Measurements from ENCODE around the gene FAM131A.
"Not testable (repeated sequence)": the region's sequence is repeated elsewhere in the genome, so short reads cannot be mapped to it uniquely, and the experiment has no call there.

The FAM131A gene

DNA sequence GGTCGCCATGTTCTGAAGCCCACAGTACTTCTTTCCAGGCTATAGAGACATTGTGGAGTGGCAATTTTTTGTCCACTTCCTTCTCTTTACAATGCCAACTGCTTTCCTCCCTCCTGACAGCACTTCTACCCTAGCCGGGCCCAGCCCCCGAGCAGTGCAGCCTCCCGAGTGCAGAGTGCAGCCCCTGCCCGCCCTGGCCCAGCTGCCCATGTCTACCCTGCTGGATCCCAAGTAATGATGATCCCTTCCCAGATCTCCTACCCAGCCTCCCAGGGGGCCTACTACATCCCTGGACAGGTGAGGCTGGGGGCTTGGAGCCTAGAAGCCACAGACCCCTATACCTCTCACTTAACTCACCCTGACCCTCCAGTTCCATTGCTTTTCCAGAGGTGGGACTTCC is 20.2 kb upstream of the FAM131A start:
- no peak for DNase-seq

DNA sequence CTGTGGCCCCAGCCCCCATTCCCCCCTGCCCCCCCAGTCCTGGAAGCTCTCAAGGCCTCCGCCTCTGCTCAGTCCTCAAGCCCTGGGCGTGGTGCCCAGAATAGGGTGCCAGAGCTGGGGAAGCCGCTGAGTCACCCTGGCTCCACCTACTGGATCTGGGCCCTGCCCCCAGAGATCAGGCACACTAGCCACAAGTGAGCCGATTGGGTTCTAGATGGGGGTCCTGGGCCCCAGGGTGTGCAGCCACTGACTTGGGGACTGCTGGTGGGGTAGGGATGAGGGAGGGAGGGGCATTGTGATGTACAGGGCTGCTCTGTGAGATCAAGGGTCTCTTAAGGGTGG is 17.3 kb upstream of the FAM131A start:
- DNase-seq: peak; percentile 88 to 94 (median 92)

DNA sequence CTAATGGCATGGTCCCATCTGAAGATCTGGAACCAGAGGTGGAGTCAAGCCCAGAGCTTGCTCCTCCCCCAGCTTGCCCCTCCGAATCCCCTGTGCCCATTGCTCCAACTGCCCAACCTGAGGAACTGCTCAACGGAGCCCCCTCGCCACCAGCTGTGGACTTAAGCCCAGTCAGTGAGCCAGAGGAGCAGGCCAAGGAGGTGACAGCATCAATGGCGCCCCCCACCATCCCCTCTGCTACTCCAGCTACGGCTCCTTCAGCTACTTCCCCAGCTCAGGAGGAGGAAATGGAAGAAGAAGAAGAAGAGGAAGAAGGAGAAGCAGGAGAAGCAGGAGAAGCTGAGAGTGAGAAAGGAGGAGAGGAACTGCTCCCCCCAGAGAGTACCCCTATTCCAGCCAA is 15.7 kb upstream of the FAM131A start:
- no peak for DNase-seq

DNA sequence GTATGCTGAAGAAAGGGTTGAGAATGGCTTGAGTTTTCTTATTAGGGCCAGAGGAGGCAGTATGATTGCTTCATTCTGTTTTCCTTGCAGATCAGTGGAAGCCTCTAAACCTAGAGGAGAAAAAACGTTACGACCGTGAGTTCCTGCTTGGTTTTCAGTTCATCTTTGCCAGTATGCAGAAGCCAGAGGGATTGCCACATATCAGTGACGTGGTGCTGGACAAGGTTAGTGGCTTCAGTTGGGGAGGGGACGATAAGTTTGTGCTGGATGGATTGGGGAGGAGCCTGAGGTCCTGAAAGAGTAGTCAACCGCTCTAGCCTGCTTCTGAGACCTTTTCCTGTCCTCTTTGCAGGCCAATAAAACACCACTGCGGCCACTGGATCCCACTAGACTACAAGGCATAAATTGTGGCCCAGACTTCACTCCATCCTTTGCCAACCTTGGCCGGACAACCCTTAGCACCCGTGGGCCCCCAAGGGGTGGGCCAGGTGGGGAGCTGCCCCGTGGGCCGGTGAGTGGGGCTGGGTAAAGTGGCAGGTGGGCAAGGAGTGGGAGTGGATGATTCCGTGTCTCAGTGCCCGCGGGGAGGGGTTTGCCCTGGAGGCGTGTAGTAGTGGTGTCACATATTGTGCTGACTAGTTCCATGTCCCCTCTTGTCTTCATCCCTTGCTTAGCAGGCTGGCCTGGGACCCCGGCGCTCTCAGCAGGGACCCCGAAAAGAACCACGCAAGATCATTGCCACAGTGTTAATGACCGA is 14.5 kb upstream of the FAM131A start:
- DNase-seq: peak; percentile 74 to 84 (median 80)

DNA sequence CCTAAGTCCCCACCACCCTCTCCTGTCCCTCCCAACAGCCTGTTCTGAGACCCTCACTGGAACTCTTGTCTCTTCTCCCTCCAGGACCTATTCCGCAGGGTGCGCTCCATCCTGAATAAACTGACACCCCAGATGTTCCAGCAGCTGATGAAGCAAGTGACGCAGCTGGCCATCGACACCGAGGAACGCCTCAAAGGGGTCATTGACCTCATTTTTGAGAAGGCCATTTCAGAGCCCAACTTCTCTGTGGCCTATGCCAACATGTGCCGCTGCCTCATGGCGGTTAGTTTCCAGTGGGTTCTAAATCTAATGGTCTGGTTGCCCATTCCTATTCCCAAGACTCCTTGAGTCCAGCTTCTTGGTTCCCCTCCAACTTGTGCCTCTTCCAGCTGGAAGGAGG is 13.7 kb upstream of the FAM131A start:
- DNase-seq: no peak

DNA sequence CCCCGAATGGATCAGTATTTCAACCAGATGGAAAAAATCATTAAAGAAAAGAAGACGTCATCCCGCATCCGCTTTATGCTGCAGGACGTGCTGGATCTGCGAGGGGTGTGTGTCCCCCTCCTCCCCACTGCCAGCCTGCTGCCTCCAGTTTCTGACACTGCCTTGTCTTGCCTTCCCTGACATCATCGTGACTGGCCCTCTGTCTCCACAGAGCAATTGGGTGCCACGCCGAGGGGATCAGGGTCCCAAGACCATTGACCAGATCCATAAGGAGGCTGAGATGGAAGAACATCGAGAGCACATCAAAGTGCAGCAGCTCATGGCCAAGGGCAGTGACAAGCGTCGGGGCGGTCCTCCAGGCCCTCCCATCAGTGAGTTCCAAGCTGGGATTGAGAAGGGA is 12.1 kb upstream of the FAM131A start:
- DNase-seq: no peak

DNA sequence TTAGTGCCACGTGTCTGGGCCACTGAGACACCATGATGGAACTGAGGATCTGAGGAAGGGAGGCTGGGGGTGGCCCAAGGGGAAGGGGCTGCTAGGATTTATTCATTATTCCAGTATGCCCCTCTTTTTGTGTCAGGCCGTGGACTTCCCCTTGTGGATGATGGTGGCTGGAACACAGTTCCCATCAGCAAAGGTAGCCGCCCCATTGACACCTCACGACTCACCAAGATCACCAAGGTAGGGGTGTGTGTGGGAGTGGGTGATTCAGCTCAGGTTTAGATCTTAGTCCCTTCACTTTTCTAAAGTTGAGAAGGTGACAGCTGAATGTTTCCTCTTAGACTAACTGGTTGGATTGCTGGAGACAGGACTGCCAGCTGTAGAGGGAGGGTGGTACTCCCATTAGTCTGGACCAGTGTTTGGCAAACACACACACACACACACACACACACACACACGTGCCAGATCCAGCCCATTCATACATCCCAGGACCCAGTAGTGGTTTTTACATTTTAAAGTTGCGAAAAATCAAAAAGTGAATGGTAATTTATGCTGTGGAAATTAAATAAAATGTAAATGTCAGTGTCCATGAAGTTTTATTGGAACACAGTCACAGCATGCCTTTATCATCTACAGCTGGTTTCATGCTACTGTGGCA is 11.6 kb upstream of the FAM131A start:
- no peak for DNase-seq

DNA sequence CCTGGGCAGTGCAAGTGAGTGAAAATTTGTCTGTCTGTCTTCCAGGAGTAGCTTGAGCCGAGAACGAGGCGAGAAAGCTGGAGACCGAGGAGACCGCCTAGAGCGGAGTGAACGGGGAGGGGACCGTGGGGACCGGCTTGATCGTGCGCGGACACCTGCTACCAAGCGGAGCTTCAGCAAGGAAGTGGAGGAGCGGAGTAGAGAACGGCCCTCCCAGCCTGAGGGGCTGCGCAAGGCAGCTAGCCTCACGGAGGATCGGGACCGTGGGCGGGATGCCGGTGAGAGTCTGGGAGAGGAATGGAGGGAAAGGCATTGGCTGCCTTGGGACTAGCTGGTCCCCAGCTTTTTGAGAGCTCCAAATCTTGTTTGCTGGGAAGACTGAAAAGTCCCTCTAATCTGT is 10.2 kb upstream of the FAM131A start:
- DNase-seq: no peak

DNA sequence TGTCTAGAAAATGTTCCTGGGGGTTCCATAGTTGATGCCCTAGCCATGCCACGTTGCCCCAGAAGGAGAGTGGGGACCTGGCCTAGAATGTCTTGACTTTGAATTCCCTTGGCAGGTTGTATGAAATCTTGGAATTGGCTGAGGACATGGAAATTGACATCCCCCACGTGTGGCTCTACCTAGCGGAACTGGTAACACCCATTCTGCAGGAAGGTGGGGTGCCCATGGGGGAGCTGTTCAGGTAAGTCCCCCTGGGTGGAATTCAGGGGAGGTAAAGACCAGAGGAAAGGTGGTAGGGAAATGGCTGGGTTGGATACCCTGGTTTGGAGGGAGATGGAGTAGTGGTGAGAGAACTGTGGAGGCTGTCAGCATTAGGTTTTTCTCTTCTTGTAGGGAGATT is 8.9 kb upstream of the FAM131A start:
- no peak for DNase-seq

DNA sequence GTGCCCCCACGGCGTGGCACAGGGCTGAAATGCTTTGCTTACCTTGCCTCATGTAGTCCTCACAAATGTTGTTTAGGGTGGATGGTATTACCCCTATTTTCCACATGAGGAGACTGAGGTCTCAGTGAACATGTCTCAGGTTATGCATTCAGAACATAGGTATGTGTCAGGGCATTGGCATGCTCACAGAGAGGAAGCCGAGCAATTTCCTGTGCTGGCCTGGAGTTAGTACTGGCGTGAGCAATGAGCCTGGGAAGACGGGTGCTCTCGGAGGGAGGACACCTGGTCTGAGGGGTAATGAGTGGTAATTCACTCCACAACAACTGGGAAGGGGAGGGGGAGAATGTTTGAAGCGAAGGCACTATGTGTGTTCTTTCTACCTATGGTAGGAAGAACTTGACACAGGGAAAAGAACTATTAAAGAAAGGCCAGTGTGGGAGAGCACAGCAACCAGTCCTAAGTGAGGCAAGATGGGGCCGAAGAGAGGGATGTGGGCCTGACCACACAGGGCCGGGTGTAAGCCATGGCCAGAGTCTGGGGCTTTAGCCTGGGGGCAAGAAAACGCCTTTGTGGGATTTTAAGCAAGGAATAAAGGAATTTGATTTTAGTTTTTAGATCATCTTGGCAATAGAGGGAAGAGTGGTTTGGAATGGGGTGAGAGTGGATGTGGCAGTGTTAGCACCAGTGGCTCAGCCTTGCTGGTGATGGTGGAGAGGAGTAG is 4.9 kb upstream of the FAM131A start:
- no peak for DNase-seq

DNA sequence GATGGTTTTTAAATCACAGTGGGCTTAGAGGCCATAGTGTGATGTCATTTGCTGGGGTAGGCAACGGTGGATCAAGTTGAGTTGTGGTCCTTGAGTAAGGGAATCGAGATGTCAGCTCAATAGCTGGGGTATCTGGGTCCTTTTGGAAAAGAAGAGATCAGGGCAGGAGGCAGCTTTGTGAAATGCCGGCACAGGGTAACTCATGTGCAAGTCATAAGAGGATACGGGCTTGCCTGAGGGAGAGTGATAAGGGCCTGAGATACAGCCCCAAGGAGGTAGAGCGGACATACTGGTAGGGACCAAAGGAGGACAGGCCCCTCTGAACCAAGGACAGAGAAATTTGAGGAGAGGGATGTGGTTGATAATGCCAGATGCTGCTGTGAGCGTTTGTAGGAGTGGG is 4.2 kb upstream of the FAM131A start:
- DNase-seq: no peak

DNA sequence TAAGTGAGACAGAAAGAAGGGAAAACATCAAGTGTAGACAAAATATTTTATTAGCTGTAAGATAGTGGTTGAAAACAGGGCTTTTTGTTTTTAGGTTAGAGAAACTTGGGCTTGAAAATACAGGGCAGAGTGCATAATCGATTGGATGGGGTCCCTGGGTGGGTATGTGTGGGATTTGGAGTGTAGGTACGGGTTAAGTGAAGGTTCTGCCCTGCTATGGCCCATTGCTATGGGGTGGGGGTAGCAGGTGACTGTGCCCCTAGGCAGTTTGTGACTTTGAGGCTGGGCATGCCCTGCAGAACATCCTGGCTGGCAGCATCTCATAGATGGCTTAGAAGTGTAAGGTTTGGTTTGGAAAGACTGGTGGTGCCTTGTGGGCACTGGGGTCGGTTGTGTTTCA is 3.7 kb upstream of the FAM131A start:
- no peak for DNase-seq

DNA sequence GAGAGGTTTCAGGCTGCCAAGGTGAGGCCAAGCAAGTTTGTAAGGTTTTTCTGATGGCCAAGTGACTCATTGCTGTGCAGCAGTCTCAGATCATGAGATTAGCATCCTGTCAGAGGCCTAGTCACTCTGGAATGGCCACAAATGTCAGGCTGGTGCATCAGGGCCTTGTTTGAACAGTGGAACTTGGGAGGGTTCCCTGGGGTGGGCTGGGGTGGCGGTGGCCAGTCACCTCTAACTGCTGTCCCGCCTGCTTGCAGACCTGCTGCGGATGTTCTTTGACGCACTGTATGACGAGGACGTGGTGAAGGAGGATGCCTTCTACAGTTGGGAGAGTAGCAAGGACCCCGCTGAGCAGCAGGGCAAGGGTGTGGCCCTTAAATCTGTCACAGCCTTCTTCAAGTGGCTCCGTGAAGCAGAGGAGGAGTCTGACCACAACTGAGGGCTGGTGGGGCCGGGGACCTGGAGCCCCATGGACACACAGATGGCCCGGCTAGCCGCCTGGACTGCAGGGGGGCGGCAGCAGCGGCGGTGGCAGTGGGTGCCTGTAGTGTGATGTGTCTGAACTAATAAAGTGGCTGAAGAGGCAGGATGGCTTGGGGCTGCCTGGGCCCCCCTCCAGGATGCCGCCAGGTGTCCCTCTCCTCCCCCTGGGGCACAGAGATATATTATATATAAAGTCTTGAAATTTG is 2.8 kb upstream of the FAM131A start:
- peak in 3 of 4 experiments; percentile 11 to 47 (median 32) for DNase-seq

DNA sequence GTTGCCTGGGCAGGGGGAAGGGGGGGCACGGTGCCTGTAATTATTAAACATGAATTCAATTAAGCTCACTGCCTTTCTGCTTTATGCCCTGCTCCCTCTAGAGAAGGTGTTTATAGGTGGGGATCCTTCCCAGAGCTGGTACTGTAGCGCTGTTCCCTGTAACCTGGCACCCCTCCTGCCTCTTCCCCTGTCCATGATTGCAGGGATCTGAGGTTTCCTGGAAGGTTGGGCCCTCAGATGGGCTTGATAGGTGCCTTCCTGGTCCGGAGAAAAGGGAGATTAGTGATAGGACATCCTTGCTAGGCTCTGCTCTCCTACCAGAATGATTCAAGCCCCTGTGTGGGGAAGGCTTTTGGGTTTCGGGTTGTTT is 2.1 kb upstream of the FAM131A start:
- DNase-seq: no peak

DNA sequence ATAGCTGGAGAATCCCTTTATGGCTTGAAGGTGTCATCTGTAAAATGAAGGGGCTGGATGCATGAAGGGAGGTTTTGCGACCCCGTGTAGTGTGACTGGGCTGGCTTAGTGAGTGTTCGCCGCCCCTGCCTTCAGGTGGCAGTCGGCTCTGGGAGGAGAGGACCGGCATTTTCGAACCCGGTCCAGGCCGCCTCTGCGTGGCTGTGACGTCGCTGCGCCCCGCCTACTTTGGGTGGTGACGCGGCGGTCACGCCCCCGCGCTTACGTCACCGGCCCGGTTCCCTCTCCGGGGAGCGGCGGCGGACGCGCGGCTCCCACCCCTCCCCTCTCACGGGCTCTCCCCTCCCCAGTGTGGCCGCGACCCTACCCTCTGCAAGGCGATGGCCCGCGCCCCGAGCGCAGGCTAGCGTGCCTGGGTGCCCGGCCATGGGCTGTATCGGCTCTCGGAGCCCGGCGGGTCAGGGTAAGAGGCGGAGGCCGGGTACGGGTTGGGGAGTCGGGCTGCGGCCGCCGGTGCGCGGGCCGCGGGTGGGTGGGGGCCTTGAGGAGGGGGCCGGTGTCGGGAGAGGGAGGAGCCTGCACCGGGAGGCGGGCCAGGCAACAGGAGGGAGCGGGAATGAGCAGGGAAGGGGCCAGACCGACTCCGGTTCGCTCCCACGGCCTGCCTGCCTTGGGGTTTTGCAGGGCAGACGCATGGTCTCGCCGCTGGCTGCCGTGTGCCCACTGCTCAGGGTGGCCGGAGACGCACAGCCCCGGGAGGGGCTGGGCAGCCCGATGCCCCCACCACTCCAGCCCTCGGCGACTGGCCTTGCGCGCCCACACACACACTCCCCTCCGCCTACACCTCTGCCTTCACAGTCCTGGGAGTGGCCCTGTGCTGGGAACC is 1.5 kb upstream of the FAM131A start:
- DNase-seq: peak; percentile 86 to 95 (median 92)

DNA sequence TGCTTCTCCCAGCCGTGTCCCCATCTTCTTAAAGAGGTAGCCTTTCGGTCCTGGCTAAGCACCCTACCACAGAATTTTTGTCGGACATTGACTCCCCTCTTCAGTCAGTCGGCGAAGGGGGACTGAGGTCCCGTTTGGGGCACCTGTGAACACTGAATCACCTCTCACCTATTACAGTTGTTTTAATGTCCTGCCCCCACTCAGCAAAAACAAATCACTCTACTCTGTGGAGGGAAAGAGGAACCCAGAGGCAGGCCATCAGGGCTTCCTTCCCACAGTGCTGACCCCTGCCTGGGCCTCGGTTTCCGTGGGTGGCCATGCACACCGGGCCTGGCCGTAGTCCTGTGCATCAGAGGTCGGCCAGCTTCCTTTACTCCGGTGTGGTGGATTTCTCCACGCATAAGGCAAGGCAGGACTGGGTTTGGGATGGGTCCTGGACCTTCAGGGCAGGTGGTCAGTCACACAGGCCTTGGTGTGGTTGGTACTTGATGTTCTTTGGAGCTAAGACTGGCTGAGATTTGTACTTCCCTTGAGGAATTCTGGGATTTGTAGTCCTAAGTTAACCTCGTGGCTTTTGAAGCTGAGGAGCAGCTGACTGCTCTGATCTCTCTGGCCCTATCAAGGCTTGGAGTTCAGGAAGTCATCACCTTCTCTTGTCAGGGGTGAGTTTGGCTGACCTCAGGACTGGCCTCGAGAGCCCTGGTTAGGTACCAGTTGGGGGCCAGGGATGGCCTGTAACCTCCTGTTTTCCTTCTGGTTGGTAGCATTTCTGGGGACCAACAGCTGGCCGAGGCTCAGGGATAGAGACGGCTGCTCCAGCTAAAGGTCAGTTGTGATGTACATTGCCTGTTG is 627 bp upstream of the FAM131A start:
- DNase-seq: peak; percentile 58 to 78 (median 75)

DNA sequence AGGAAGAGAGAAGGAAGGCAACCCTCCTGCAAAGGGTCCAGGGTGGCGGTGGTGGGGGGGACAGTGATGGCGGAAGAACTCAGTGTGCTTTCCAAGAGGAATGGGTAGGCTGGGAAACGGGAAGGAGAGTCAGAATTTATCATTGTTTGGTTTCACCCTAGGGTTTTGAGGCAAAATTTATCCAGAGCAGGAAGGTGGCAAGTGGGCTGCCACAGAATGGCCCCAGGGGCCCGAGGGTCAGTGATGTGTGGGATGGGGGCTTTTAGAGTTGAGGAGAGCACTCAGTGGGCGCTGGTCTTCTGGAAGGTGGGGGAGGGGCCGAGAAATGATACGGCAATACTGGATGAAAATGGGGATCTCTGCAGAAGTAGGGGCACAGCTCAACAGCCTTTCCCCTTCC is 581 bp downstream of the FAM131A start:
- DNase-seq: no peak

DNA sequence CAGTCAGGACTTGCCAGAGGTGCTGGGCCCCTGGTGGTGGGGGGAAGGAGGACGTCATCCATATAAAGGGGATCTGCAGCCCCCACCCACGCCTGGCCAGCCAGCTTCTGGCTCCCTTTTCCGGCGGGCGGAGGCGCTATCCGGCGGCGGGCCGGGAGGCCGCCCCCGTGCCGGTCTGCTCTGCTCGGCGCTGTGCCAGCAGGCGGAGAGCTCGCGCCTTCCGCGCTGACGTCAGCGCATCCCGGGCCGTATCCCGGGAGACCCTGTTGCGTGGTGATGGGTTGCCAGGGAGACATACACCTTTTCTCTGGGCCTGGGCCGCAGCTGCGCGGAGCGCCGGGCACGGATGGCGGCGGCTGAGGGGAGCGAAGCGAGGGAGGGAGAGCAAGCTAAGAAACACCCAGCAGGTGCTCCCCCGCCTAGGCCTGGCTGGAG is 1.1 kb downstream of the FAM131A start:
- peak; percentile 36 to 73 (median 62) for DNase-seq

DNA sequence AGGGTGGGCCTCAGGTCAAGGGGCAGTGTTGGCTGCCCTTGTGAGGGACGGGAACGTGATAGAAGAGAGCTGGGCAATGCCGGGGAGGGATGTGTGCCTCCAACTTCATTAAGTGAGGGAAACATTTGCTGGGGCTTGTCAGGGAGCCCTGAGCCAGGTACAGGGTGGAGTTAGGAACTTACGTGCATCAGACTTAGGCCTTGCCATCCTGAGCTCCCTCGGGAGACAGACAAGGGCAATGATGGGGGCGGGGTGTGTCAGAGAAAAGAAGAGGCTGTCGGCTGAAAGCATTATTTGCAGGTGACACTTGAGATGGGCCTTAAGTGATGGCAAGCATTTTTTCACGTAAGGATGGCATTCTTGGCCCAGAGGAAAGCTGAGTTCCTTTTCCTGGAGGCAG is 1.6 kb downstream of the FAM131A start:
- no peak for DNase-seq

DNA sequence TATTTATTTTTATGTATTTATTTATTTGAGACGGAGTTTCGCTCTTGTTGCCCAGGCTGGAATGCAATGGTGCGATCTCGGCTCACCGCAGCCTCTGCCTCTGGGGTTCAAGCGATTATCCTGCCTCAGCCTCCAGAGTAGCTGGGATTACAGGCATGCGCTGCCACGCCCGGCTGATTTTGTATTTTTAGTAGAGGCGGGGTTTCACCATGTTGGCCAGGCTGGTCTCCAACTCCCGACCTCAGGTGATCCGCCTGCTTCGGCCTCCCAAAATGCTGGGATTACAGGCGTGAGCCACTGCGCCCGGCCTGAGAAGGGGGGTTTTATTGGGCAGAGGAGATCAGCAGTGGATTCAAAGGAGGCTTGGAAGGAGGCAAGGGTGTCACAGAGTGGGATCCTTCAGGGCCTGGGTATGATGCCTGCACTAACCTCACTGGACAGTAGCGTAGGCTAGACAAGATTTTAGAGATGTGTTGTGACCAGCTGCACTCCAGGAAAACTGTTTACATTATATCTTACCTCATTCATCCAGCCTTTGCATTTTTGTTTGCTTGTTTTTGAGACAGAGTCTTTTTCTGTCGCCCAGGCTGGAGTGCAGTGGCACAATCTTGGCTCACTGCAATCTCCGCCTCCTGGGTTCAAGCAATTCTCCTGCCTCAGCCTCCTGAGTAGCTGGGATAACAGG is 2.2 kb downstream of the FAM131A start:
- not testable (repeated sequence) for DNase-seq

DNA sequence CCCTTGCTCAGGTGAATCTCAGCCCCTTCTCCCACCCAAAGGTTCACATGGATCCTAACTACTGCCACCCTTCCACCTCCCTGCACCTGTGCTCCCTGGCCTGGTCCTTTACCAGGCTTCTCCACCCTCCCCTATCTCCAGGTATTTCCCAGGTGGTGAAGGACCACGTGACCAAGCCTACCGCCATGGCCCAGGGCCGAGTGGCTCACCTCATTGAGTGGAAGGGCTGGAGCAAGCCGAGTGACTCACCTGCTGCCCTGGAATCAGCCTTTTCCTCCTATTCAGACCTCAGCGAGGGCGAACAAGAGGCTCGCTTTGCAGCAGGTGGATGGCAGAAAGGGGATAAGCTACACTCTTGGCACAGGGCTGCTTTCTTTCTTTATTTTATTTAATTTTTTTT is 4.5 kb downstream of the FAM131A start:
- no peak for DNase-seq
